Ovary (tissue), 9 donors: Measurements from ENCODE around the gene NCK1. TPM values are rescaled to one million over a fixed set of nuclear protein-coding genes. Genes with fewer than 3 reads are reported as not detected.
"Not testable (repeated sequence)": the region's sequence is repeated elsewhere in the genome, so short reads cannot be mapped to it uniquely, and the experiment has no call there.

Experiments
- DNase-seq, 5 donors: peaks; one replicate each; pipeline ENCODE4 v3.0.0-alpha.2; 2019 to 2020
- H3K27ac ChIP-seq, 2 donors: fragments of 200-600 bp; one replicate each; pipeline versions ENCODE4 v1.5.1 to v1.8.0; 2019 to 2022
- H3K27me3 ChIP-seq: fragments of 200-600 bp; one replicate; pipeline ENCODE4 v1.8.0; 2022
- H3K36me3 ChIP-seq: fragments of 200-600 bp; sonication (generic); one replicate; pipeline ENCODE4 v1.5.1; 2019
- H3K4me1 ChIP-seq: one replicate; pipeline ENCODE4 v1.8.1; 2013; ENCODE audit warnings: mild to moderate bottlenecking, moderate library complexity; ENCODE audit not compliant: insufficient read depth
- H3K4me3 ChIP-seq: fragments of 200-600 bp; sonication (generic); one replicate; pipeline ENCODE4 v1.5.1; 2017
- H3K9me3 ChIP-seq, 2 donors: fragments of 200-600 bp in 1 of 2; sonication (generic) in 1 of 2; one replicate each; pipeline versions ENCODE4 v1.5.1 to v1.8.1; 2013 to 2019; ENCODE audit warnings: mild to moderate bottlenecking in 1 of 2, moderate library complexity in 1 of 2
- CTCF ChIP-seq, 3 donors: fragments of 450-650 bp in 2 of 3; fragments of 200-600 bp in 1 of 3; IDR thresholded peaks; one replicate each; pipeline versions ENCODE4 v1.5.1 to v1.8.0; 2016 to 2022; ENCODE audit warnings: antibody characterized with exemption in 3 of 3, mild to moderate bottlenecking in 1 of 3
- EP300 ChIP-seq: sonication (generic); formaldehyde crosslinking; IDR thresholded peaks from one replicate; pipeline ENCODE4 v1.6.1; 2017; ENCODE audit warnings: antibody characterized with exemption
- POLR2A ChIP-seq: fragments of 450-650 bp; IDR thresholded peaks from one replicate; pipeline ENCODE4 v1.6.1; 2017; ENCODE audit warnings: antibody characterized with exemption, mild to moderate bottlenecking, moderate library complexity
- WGBS, 3 donors: extraction: QIAGEN DNeasy Blood & Tissue Kit in 1 of 3; methylation state at CpG; one replicate each; pipeline versions ENCODE4 v1.1.5 to v1.1.7; 2013 to 2017; 5-methylcytosine and 5-hydroxymethylcytosine counted together
- intact Hi-C, 4 donors: fragments of 100-400 bp; cut with DNase I; formaldehyde crosslinking; loops; one replicate each; pipeline versions ENCODE4 v1.11.0 to v1.15.1; 2022 to 2023
- polyA plus RNA-seq, 2 donors: library from polyadenylated mRNA; stranded (reverse); fragments of 200-250 nt in 1 of 2; fragments of 350-450 nt in 1 of 2; fragmentation: Illumina TruSeq in 1 of 2; extraction: RNeasy Lipid Tissue Mini Kit (QIAGEN cat#74804) in 1 of 2; gene quantifications; one replicate each; pipeline ENCODE4 v1.2.3, GENCODE V29; 2013 to 2014
- total RNA-seq, 7 donors: library from RNA; depleted of rRNA in 2 of 7; stranded (reverse); fragments of >200 nt in 2 of 7; fragmentation: NEBNext Ultra II Directional in 3 of 7; extraction: Animal tissue kit (Norgen Biotek cat#: 25700) in 3 of 7; gene quantifications; one replicate each; pipeline versions ENCODE4 v1.1.0 to v1.2.4, GENCODE V29; 2016 to 2023
- donor health status: DM: no; HTN: no; CAD: no; lungs with moderate emphysema.
- donor health status: DM: no; HTN: no; CAD: no.
- donor health status: Bipolar disorder and iron deficiency.
- donor health status: DM: yes; HTN: yes; CAD: no.
- donor health status: DM: no; HTN: no; CAD: no.
- donor health status: DM: yes; HTN: yes; CAD: no.

Gene NCK1
- total and polyA plus RNA-seq, 9 donors = 27.6 to 49.4 (median 36.0) TPM

GRCh38 chr3:136899622-136900158 is 37.7 kb downstream of the NCK1 start:
- Histone ChIP-seq H3K27ac (no peak overlapping the region), H3K27me3 (no peaks in the 10 kb centered on the region), H3K4me3 (no peak overlapping the region), H3K9me3 (no peaks in the 10 kb centered on the region), H3K4me1 (no peaks in the 10 kb centered on the region), H3K36me3 (no peaks in the 10 kb centered on the region)
- intact Hi-C loops = no loop called here
- DNase-seq = no peak
- 91 to 94% (median 93%) methylated on average over 2 of the region's 2 CpGs for whole genome bisulfite sequencing, 3 donors
- TF ChIP-seq POLR2A = no peak
- no peak for TF ChIP-seq EP300
- TF ChIP-seq CTCF (IDR thresholded peaks at IDR 0.05) = no peak

- H3K27ac ChIP-seq, H3K36me3 ChIP-seq, H3K4me3 ChIP-seq, H3K27me3 ChIP-seq, intact Hi-C loops, DNase-seq, H3K9me3 ChIP-seq, H3K4me1 ChIP-seq: not testable (repeated sequence)
- WGBS, 3 donors = 84 to 91% (median 88%) methylated on average over 1 of the region's 1 CpG
Observed at GRCh38 chr3:136900694-136901093, 38.7 kb downstream of the NCK1 start.

GRCh38 chr3:136901391-136901790 is 39.4 kb downstream of the NCK1 start:
- no peaks in the 10 kb centered on the region for H3K9me3 ChIP-seq
- H3K36me3 ChIP-seq = no peaks in the 10 kb centered on the region
- no peak overlapping the region for H3K4me3 ChIP-seq
- no peak for DNase-seq
- H3K4me1 ChIP-seq = peaks cover 2% of the 10 kb centered on the region
- H3K27me3 ChIP-seq = no peaks in the 10 kb centered on the region
- 90 to 94% (median 90%) methylated on average over 3 of the region's 3 CpGs for WGBS, 3 donors
- intact Hi-C loops = no loop called here
- TF ChIP-seq POLR2A (no peak), EP300 (no peak), CTCF (IDR thresholded peaks at IDR 0.05) (no peak)
- no peak overlapping the region for H3K27ac ChIP-seq

- intact Hi-C loops, H3K27ac ChIP-seq, H3K4me3 ChIP-seq, H3K36me3 ChIP-seq, H3K4me1 ChIP-seq, DNase-seq, H3K9me3 ChIP-seq, H3K27me3 ChIP-seq: not testable (repeated sequence)
- 83 to 93% (median 85%) methylated on average over 1 of the region's 1 CpG for WGBS, 3 donors
Observed at GRCh38 chr3:136902530-136902929, 40.5 kb downstream of the NCK1 start.

GRCh38 chr3:136903899-136904298 is 41.9 kb downstream of the NCK1 start:
- Histone ChIP-seq H3K4me1 (peaks cover 7% of the 10 kb centered on the region), H3K27ac (no peak overlapping the region), H3K4me3 (no peak overlapping the region), H3K9me3 (no peaks in the 10 kb centered on the region), H3K27me3 (no peaks in the 10 kb centered on the region), H3K36me3 (no peaks in the 10 kb centered on the region)
- no peak for DNase-seq
- TF ChIP-seq POLR2A (no peak), CTCF (IDR thresholded peaks at IDR 0.05) (no peak), EP300 (no peak)
- WGBS, 3 donors = 0 to 3% (median 0%) methylated on average over 1 of the region's 1 CpG
- intact Hi-C loops = no loop called here

- Histone ChIP-seq H3K4me3 (no peak overlapping the region), H3K4me1 (peaks cover 7% of the 10 kb centered on the region), H3K9me3 (no peaks in the 10 kb centered on the region), H3K36me3 (no peaks in the 10 kb centered on the region), H3K27ac (no peak overlapping the region), H3K27me3 (no peaks in the 10 kb centered on the region)
- WGBS, 3 donors = 72 to 74% (median 73%) methylated on average over 4 of the region's 4 CpGs
- no peak for DNase-seq
- intact Hi-C loops = no loop called here
- no peak for TF ChIP-seq POLR2A
- no peak for TF ChIP-seq CTCF (IDR thresholded peaks at IDR 0.05)
- no peak for TF ChIP-seq EP300
Observed at GRCh38 chr3:136904746-136905145, 42.7 kb downstream of the NCK1 start.
